NCI-H2196 (cell line): ENCODE measurements around the gene PLEK.

Experiments used
- DNase-seq: peaks from one replicate; lab custom pipeline; 2025; ENCODE audit not compliant: unreplicated experiment; lab: John Stamatoyannopoulos, UW

The PLEK gene

GRCh38 chr2:68414452-68414851 is 49.4 kb downstream of the PLEK start:
- no peak for DNase-seq

GRCh38 chr2:68414876-68415275 is 49.8 kb downstream of the PLEK start:
- DNase-seq = no peak

DNA sequence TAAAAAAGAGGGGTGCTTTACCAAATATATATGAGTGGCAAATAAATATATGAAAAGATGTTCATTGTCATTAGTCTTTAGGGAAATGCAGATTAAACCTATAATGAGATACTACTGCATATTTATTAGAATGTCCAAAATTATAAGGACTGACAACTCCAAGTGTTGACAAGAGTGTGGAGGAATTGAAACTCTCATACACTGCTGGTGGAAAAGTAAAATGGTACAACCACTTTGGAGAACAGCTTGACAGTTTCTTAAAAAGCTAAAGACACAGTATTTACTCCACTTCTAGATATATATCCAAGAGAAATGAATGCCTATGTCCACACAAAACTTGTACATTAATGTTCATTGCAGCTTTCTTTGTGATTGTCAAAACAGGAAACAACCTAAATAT is 50.4 kb downstream of the PLEK start:
- no peak for DNase-seq

- DNase-seq = no peak
Measured at GRCh38 chr2:68416081-68416675, 51.1 kb downstream of the PLEK start.

GRCh38 chr2:68417926-68418325 is 52.8 kb downstream of the PLEK start:
- DNase-seq = no peak

- no peak for DNase-seq
Measured at GRCh38 chr2:68418419-68418818, 53.3 kb downstream of the PLEK start.

DNA sequence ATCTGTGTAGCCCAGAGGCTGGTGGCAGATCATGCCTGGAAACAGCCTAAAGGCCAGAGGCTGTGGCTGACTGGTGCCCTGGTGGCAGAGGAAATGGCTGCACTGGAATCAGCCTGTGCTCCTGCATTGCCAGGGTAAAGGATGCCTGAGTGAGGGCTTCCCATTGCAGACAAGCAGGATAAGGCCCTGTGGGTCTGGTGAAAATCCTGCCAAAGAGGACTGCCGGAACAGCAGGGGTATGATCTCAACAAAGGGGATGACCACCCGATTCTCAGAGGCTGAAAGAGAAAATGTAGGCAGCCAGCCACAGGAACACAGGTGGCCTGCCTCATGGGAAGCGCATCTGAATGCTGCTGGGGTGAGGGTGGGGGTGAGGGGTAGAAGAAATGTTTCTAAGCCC is 53.8 kb downstream of the PLEK start:
- DNase-seq = no peak

DNA sequence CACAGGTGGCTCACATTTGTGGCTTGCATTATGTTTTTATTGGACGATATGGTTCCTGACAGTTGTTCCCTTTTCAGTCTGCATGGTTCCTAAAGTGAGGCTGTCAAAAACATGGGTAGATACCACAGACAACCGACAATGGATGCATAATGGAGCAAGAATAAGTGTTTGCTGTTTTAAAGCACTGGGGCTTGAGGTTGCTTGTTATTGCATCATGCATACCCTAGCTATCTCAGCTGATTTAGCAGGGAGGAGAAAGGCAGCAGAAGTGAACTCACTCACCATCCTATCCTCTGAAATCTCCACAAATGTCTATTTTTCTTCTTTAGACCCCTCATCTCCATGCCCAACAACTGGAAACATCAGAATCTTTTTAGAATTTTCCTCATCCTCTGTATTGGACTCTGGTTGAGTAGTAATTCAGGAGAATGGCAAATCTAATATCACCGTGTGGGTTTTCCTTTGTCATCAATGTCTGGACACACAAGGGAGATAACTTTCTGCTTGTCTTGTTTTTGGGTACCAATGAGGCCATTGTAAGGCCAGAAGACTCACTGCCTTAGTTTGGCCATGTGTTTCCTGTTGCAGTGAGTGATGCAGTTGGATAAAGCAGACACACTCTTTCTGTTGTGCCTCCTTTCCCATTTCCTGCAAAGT is 55.3 kb downstream of the PLEK start:
- DNase-seq = no peak

DNA sequence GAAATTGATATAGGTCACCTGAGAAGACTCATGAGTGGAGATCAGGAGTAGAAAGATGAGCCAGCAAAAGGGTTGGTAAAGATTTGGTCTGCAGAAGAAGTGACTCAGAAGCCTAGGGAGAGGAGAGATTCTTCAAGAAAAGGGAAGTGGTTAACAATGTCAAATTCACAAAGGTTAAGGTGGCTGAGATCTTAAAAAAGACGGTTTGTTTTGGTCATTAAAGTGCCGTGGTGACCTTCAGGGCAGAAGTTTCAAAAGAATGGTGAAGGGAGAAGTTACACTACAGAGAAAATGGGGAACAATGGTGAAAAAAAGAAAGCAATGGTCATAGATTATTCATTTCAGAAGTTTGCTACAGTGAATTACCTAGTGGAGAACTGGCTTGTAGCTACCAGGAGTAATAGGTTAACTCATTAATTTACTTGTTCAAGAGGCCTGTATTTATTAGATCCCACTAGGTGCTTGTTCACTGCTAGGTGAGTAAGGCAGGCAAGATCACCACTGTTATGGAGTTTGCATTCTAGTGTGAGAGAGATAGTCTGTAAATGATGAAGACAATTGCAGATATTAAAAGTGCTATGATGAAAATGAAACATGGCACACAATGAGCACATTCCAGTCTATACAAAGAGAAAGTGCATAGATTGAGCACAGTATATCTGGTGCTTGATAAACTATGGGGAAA is 59.0 kb downstream of the PLEK start:
- no peak for DNase-seq

- DNase-seq = no peak
Measured at GRCh38 chr2:68425503-68425902, 60.4 kb downstream of the PLEK start.

GRCh38 chr2:68426446-68426845 is 61.4 kb downstream of the PLEK start:
- no peak for DNase-seq

- no peak for DNase-seq
Measured at GRCh38 chr2:68426848-68427579, 61.9 kb downstream of the PLEK start.

DNA sequence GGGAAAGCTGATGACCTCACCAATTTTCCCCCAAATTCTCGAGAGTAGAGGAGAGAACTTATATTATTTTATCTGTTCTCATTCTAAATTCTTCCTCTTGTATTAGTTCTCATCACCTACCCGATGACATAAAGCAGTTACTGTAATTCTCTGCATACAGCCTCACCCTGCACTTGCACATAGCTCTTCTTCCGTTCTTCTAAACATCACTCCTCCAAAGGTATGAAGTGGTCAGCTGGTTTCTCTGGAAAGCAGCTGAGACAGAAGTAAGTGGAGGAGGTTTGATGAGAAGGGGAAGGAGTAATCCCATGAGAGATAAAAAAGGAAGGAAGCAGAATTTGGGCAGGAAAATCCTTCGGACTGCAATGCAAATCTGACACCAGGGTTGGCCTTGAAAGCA is 63.0 kb downstream of the PLEK start:
- DNase-seq = no peak

DNA sequence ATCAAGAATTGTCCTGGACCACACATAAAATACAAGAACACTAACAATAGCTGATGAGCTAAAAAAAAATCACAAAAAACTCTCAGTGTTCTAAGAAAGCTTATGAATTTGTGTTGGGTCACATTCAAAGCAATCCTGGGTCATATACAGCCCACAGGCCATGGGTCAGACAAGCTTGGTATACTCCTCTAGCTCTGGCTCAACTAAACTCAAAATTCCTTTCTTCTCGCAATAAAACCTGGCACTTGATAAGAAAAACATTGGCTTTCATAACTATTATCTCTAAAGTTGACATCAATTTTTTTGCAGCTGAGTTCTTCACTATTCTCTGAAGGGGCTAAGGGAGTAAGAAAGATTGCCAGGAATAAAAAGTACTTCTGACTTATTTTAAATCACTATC is 63.7 kb downstream of the PLEK start:
- DNase-seq = no peak

DNA sequence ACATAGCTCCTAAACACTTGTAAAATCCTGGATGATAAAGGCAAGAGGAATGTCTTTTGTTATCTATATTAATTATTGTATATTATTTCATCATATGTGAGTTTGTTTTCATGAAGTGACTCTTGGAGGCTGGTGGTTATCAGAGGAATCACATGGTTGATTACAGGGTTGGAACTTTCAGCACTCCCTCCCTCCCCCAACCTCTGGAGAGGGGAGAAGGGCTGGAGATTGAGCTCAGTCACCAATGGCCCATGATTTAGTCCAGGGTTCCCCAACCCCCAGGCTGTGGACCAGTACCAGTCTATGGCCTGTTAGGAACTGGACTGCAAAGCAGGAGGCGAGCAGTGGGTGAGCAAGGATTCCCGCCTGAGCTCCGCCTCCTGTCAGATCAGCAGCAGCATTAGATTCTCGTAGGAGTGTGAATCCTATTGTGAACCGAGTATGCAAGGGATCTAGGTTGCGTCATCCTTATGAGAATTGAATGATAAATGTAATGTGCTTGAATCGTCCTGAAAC is 64.3 kb downstream of the PLEK start:
- DNase-seq = no peak

GRCh38 chr2:68431316-68431972 is 66.4 kb downstream of the PLEK start:
- DNase-seq = no peak

GRCh38 chr2:68432696-68433658 is 67.9 kb downstream of the PLEK start:
- no peak for DNase-seq

GRCh38 chr2:68434981-68435380 is 69.9 kb downstream of the PLEK start:
- no peak for DNase-seq

GRCh38 chr2:68435615-68436014 is 70.5 kb downstream of the PLEK start:
- no peak for DNase-seq

GRCh38 chr2:68436270-68436669 is 71.2 kb downstream of the PLEK start:
- DNase-seq = no peak
